GM12874 (cell line): Measurements from ENCODE around the gene CDH4.

ENCODE experiments used
- TF ChIP-seq, protein P1 (sequence below): IDR thresholded peaks from 2 replicates; pipeline ENCODE4 v1.5.1; 2011; ENCODE audit warnings: low read depth, mild to moderate bottlenecking, control low read depth, low read length, moderate library complexity; ENCODE audit not compliant: insufficient read depth

Gene CDH4

DNA sequence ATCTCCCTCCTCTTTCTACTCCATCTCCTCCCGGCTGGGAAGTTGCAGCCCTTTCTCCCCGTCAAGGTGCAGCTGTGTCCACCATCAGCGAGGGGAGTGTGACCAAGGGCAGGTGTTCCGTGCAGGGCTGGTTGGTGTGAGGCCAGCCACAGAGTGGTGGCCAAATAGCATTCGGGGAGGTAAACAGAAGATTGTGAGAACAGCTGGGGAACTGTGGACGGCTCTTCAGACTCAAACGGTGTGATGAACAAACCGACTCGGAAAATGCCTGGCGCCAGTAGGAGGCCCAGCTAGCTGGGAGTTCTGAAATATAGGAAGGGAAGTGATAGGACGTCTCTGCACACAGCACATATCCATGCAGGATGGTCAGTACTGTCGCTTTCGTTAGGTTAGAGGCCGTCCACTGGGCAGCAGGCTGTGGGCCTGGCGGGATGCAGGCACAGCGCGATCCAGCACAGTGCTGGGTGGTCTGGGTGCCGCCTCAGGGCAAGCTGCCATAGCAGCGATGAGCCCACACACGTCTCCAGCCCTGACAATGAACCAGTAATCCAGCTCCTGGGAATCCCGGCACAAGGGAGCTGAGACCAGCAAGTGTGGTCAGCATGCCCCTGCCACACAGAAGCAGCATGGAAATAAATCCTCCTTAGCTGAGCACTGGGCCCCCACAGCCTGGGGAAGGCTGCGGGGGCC lies 555.6 kb downstream of the CDH4 start:
- TF ChIP-seq, protein P1, sequence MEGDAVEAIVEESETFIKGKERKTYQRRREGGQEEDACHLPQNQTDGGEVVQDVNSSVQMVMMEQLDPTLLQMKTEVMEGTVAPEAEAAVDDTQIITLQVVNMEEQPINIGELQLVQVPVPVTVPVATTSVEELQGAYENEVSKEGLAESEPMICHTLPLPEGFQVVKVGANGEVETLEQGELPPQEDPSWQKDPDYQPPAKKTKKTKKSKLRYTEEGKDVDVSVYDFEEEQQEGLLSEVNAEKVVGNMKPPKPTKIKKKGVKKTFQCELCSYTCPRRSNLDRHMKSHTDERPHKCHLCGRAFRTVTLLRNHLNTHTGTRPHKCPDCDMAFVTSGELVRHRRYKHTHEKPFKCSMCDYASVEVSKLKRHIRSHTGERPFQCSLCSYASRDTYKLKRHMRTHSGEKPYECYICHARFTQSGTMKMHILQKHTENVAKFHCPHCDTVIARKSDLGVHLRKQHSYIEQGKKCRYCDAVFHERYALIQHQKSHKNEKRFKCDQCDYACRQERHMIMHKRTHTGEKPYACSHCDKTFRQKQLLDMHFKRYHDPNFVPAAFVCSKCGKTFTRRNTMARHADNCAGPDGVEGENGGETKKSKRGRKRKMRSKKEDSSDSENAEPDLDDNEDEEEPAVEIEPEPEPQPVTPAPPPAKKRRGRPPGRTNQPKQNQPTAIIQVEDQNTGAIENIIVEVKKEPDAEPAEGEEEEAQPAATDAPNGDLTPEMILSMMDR = no peak

DNA sequence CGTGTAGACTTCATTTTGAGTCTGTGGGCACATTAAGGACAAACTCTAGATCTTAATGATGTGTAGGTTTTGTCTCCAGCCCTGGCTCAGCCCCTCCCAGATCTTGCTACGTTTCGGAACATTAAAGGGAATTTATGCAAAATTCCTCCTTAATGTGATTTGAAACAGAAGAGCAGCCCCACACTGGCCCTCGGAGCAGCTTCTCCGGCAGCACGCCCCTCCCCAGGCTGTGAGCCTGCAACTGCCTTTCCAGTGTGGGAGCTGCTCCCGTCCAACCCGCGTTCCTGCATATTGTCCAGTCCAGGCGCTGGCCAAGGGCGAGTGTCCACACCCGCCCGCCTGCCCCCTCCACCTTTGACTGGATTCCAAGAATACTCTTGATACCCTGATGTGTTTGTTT lies 556.4 kb downstream of the CDH4 start:
- TF ChIP-seq, protein P1 = no peak

DNA sequence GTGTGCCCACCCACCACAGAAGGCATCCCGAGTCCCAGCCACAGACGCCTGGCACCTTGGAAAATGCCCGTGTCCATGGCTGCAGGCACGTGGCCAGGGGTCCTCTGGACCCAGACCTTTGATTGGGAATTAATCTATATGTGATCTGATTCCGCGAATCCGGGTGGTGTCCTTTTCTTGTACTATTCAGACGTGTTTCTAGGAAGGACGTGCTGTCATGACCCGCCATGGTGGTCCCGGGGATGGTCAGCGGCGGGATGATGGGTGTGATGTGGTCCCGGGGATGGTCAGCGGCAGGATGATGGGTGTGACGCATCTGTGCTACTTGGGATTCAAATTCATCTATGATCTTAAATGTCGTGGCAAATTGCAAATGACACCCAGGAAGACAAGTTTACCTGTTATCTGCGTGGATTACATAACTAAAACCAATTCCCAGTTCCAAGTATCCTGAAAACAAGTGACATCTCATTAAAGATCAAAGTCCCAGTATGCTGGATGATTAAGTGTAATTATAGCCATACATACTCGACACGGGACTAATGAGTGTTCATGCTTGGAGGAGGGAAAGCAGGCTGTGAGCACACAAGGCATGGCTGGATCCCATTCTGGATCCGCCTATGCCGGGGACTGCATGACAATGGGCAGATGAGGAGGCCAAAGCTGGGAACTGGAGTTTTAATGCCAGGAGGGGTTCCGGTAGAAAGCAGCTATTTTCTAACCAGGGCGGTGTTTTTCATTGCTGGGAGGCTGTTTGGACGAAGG lies 557.1 kb downstream of the CDH4 start:
- TF ChIP-seq, protein P1 = no peak

DNA sequence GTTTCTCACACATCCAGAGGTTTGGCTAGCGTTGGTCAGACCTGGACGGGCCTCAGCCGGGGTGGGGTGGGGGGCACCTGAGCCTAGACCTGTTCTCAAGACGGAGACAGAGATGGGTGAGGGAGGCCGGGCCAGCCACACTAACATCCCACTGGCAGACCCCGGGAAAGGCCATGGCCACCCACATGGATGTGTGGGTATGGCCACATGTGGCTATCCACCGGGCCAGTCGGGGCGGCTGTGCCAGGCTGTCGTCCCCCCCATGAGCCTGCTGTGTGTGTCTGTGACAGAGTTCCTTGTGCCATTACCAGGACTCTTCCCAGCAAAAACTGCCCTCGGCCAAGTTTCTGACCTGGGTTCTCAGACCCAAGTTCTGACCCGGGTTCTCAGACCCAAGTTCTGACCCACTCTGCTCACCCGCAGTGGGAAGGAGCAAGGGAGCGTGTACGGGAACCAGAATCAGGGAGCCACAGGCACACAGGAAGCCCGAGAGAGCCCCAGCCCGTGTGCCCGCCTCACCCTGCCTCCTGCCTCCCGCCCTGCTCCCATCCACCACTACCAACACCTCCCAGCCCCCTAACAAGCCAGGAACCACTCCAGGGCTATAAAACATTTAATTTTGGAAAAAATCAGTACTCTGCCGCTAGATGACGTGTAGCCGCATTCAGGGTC lies 558.1 kb downstream of the CDH4 start:
- TF ChIP-seq, protein P1 = no peak

DNA sequence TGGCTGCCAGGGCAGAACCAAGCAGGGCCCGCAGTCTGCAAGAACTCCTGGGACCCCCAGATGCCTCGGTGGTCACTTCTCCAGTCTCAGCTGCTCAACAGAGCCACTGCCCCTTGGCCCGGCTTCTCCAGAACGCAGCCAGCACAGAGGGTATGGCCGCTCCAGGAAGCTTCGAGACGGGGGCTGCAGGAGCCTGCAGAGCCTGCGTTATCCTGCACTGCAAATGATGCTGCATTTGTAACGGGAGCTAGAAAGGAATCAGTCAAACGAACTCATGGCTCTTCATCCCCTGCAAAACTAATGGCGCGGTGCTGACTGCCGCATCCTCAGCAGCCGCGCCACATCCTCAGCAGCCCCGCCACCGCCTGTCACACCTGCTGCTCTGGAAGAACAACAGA lies 558.7 kb downstream of the CDH4 start:
- TF ChIP-seq, protein P1 = no peak

DNA sequence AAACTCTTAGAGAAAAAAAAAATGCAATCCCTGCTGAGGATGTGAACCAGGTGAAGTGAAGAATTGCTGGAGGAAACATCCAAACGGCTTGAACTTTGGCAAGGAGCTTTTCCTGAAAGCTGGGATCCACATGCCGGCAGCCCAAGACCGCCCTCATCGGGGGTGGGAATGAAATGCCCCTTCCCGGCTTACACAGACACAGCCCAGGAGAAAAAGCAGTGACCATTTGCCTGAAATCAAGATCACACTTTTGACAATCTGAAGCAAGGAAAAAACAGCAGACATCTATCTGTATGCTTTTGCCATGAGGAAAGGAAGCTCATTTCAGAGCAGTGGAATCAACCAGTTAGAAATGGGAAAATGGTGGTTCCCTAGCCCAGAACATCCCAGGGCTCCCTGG lies 559.1 kb downstream of the CDH4 start:
- TF ChIP-seq, protein P1 = no peak

DNA sequence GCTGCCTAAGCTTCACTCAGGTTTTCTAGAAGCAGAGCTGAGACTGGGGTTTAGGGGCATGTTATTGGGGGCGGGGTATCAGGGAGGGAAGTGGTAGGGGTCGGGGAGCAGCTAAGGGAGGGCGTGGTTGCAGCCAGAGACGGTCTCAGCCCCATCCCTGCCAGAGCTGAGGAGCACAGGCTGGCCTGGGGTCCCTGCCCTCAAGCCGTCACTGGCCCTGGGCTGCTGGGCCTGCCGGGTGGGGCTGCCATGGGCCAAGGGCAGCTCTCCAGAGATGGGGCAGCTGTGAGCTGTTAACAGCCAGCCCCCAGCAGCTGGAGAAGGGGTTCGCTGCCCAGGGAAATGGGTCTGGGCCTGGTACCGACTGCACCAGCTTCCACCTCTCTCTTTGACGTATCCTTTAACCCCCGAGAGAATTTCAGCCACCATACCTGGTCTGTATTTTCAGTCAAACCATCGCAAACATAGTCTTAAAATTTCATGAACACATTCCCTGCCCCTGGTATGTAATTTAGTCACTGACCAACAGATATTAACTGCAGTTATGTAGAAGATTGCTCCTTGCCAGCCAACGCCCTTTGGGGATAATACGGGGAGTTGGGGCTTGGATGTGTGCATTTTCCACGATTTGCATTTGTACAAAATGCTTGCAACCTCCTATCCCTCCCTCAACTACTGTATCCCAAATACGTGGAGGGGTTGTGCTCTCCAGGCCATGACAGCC lies 560.2 kb downstream of the CDH4 start:
- TF ChIP-seq, protein P1 = no peak
